ENCODE data around the gene CNR1.
A peak's percentile ranks its signal among the peaks of the same experiment; 100 is the strongest.

DNA sequence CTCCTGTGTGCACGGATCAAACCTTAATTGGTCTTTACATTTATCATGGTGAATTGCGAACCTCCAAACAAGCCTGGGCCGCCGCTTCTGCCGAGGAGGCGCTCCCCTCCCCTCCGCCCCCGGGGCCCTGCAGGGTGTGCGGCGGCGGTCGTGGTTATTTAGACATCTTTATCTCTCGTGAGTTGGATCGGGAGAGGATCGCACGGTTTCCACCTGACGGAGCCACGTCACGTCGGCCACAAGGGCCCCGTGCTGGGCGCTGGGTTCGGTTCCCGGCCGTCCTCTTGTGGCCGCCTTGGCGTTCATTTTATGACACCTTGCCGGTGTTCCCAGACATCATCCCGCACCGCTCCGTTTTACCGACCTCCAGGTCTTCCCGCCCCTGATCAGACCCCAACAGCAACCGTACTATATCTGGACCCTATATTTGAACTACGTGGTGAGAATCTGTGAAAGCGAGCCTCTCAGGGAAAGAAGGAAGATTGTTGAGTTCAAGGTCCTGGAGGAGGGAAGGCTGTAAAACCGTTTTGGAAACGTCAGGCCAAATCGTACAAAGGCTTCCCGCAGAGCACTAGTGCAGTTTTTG is 1.3 kb upstream of the CNR1 start:
- TF ChIP-seq, protein P1, sequence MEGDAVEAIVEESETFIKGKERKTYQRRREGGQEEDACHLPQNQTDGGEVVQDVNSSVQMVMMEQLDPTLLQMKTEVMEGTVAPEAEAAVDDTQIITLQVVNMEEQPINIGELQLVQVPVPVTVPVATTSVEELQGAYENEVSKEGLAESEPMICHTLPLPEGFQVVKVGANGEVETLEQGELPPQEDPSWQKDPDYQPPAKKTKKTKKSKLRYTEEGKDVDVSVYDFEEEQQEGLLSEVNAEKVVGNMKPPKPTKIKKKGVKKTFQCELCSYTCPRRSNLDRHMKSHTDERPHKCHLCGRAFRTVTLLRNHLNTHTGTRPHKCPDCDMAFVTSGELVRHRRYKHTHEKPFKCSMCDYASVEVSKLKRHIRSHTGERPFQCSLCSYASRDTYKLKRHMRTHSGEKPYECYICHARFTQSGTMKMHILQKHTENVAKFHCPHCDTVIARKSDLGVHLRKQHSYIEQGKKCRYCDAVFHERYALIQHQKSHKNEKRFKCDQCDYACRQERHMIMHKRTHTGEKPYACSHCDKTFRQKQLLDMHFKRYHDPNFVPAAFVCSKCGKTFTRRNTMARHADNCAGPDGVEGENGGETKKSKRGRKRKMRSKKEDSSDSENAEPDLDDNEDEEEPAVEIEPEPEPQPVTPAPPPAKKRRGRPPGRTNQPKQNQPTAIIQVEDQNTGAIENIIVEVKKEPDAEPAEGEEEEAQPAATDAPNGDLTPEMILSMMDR (IDR thresholded peaks at IDR 0.05): no peak
- TF ChIP-seq RORB (CRISPR knock-in tag; IDR thresholded peaks at IDR 0.05) (no peak), TEAD4 (CRISPR knock-in tag; IDR thresholded peaks at IDR 0.05) (no peak), CREM (CRISPR knock-in tag; IDR thresholded peaks at IDR 0.05) (no peak), ATF1 (CRISPR knock-in tag; IDR thresholded peaks at IDR 0.05) (no peak), ZNF232 (CRISPR knock-in tag; IDR thresholded peaks at IDR 0.05) (no peak), GTF2I (CRISPR knock-in tag; conservative IDR thresholded peaks at IDR 0.05) (no peak)
- TF ChIP-seq, protein P2, sequence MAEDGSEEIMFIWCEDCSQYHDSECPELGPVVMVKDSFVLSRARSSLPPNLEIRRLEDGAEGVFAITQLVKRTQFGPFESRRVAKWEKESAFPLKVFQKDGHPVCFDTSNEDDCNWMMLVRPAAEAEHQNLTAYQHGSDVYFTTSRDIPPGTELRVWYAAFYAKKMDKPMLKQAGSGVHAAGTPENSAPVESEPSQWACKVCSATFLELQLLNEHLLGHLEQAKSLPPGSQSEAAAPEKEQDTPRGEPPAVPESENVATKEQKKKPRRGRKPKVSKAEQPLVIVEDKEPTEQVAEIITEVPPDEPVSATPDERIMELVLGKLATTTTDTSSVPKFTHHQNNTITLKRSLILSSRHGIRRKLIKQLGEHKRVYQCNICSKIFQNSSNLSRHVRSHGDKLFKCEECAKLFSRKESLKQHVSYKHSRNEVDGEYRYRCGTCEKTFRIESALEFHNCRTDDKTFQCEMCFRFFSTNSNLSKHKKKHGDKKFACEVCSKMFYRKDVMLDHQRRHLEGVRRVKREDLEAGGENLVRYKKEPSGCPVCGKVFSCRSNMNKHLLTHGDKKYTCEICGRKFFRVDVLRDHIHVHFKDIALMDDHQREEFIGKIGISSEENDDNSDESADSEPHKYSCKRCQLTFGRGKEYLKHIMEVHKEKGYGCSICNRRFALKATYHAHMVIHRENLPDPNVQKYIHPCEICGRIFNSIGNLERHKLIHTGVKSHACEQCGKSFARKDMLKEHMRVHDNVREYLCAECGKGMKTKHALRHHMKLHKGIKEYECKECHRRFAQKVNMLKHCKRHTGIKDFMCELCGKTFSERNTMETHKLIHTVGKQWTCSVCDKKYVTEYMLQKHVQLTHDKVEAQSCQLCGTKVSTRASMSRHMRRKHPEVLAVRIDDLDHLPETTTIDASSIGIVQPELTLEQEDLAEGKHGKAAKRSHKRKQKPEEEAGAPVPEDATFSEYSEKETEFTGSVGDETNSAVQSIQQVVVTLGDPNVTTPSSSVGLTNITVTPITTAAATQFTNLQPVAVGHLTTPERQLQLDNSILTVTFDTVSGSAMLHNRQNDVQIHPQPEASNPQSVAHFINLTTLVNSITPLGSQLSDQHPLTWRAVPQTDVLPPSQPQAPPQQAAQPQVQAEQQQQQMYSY (CRISPR knock-in tag; IDR thresholded peaks at IDR 0.05): no peak
- TF ChIP-seq, protein P3, sequence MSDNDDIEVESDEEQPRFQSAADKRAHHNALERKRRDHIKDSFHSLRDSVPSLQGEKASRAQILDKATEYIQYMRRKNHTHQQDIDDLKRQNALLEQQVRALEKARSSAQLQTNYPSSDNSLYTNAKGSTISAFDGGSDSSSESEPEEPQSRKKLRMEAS (CRISPR knock-in tag; IDR thresholded peaks at IDR 0.05): 0 out of 2 replicates have a peak, but pooled peaks have one; percentile 15

All from WTC11 (cell line).